Activated CD4-positive, alpha-beta memory T cell treated with anti-CD3 and anti-CD28 coated beads, Interleukin-2, amount 10 ng/mL, durations not matched to agents 7 days and 5 days (primary cell): ENCODE measurements around the gene DAPK1. TPM values are rescaled to one million over a fixed set of nuclear protein-coding genes. Genes with fewer than 3 reads are reported as not detected.

Experiments used
- CTCF ChIA-PET: fragments of 350-600 bp; sonication (Branson Sonifier 250); formaldehyde crosslinking; loops from one replicate; lab custom pipeline; 2021; ENCODE audit warnings: antibody characterized with exemption, inconsistent platforms; lab: Charles Lee
- POLR2A ChIA-PET: fragments of 350-600 bp; sonication (Branson Sonifier 250); formaldehyde crosslinking; loops from one replicate; lab custom pipeline; 2021; ENCODE audit warnings: antibody characterized with exemption; lab: Charles Lee
- DNase-seq: peaks from one replicate; pipeline ENCODE4 v3.0.0-alpha.2; 2020
- H3K27ac Mint-ChIP-seq: one replicate; pipeline ENCODE4 v1.8.0; 2021; ENCODE audit warnings: mild to moderate bottlenecking, mixed read lengths
- H3K27me3 Mint-ChIP-seq: one replicate; pipeline ENCODE4 v1.8.0; 2021; ENCODE audit warnings: mixed read lengths
- H3K36me3 Mint-ChIP-seq: one replicate; pipeline ENCODE4 v1.8.0; 2021; ENCODE audit warnings: low read depth, mixed read lengths
- H3K4me1 Mint-ChIP-seq: one replicate; pipeline ENCODE4 v1.8.0; 2021; ENCODE audit warnings: mixed read lengths
- H3K4me3 Mint-ChIP-seq: one replicate; pipeline ENCODE4 v1.8.0; 2021; ENCODE audit warnings: mild to moderate bottlenecking, mixed read lengths
- H3K9me3 Mint-ChIP-seq: one replicate; pipeline ENCODE4 v1.8.0; 2021; ENCODE audit warnings: mixed read lengths
- total RNA-seq, 2 experiments: library from RNA; stranded (reverse); gene quantifications; one replicate each; pipeline ENCODE4 v1.2.3, GENCODE V29; 2021

DAPK1 gene
- total RNA-seq, 2 experiments from 2014 or later: 0.50 to 0.86 TPM

- H3K4me3 Mint-ChIP-seq: no peak overlapping the region
- CTCF ChIA-PET: interaction anchor here (0.6 to 1.2 kb wide), 2 partner anchors 9 to 689 kb away, joined by 3 to 4 read pairs; no protein-coding TSS in a partner anchor
- POLR2A ChIA-PET: no interaction called here
- peaks cover 17% of the 10 kb centered on the region for H3K4me1 Mint-ChIP-seq
- no peak overlapping the region for H3K27ac Mint-ChIP-seq
- H3K27me3 Mint-ChIP-seq: no peaks in the 10 kb centered on the region
- DNase-seq: no peak
- H3K9me3 Mint-ChIP-seq: no peaks in the 10 kb centered on the region
- no peaks in the 10 kb centered on the region for H3K36me3 Mint-ChIP-seq
Measured at GRCh38 chr9:87681271-87682061, 183.8 kb downstream of the DAPK1 start.

- Mint-ChIP-seq H3K9me3 (no peaks in the 10 kb centered on the region), H3K4me3 (no peak overlapping the region), H3K4me1 (peaks cover 18% of the 10 kb centered on the region), H3K27me3 (no peaks in the 10 kb centered on the region), H3K36me3 (no peaks in the 10 kb centered on the region), H3K27ac (no peak overlapping the region)
- POLR2A ChIA-PET: no interaction called here
- no peak for DNase-seq
- CTCF ChIA-PET: interaction anchor here (0.9 to 1.2 kb wide), 2 partner anchors 9 to 32 kb away, joined by 3 read pairs; no protein-coding TSS in a partner anchor
Measured at GRCh38 chr9:87682085-87682484, 184.4 kb downstream of the DAPK1 start.

GRCh38 chr9:87682618-87683017 lies 185.0 kb downstream of the DAPK1 start:
- ChIA-PET CTCF (interaction anchor here (0.9 kb wide), 1 partner anchor 31 kb away, joined by 3 read pairs; no protein-coding TSS in a partner anchor), POLR2A (no interaction called here)
- Mint-ChIP-seq H3K4me1 (peaks cover 20% of the 10 kb centered on the region), H3K36me3 (no peaks in the 10 kb centered on the region), H3K27ac (no peak overlapping the region), H3K27me3 (no peaks in the 10 kb centered on the region), H3K4me3 (no peak overlapping the region), H3K9me3 (no peaks in the 10 kb centered on the region)
- no peak for DNase-seq

- Mint-ChIP-seq H3K36me3 (no peaks in the 10 kb centered on the region), H3K27ac (no peak overlapping the region), H3K27me3 (peaks cover 5% of the 10 kb centered on the region), H3K9me3 (no peaks in the 10 kb centered on the region), H3K4me3 (no peak overlapping the region), H3K4me1 (peaks cover 20% of the 10 kb centered on the region)
- no peak for DNase-seq
- POLR2A ChIA-PET: no interaction called here
- CTCF ChIA-PET: interaction anchor here (0.7 to 2.0 kb wide), 2 partner anchors 30 to 128 kb away, joined by 3 to 4 read pairs; no protein-coding TSS in a partner anchor
Measured at GRCh38 chr9:87683751-87684626, 186.3 kb downstream of the DAPK1 start.

GRCh38 chr9:87684627-87685219 lies 187.1 kb downstream of the DAPK1 start:
- POLR2A ChIA-PET: no interaction called here
- H3K4me3 Mint-ChIP-seq: no peak overlapping the region
- CTCF ChIA-PET: interaction anchor here (0.7 to 2.0 kb wide), 3 partner anchors 29 to 128 kb away, joined by 3 to 4 read pairs (median 4); no protein-coding TSS in a partner anchor
- no peak for DNase-seq
- H3K9me3 Mint-ChIP-seq: no peaks in the 10 kb centered on the region
- H3K4me1 Mint-ChIP-seq: peaks cover 20% of the 10 kb centered on the region
- H3K27me3 Mint-ChIP-seq: peaks cover 5% of the 10 kb centered on the region
- no peak overlapping the region for H3K27ac Mint-ChIP-seq
- H3K36me3 Mint-ChIP-seq: no peaks in the 10 kb centered on the region

- POLR2A ChIA-PET: no interaction called here
- CTCF ChIA-PET: interaction anchor here (1.3 to 2.0 kb wide), 2 partner anchors 29 to 107 kb away, joined by 4 read pairs; no protein-coding TSS in a partner anchor
- no peaks in the 10 kb centered on the region for H3K36me3 Mint-ChIP-seq
- DNase-seq: no peak
- no peaks in the 10 kb centered on the region for H3K9me3 Mint-ChIP-seq
- peaks cover 5% of the 10 kb centered on the region for H3K27me3 Mint-ChIP-seq
- H3K4me3 Mint-ChIP-seq: no peak overlapping the region
- peaks cover 20% of the 10 kb centered on the region for H3K4me1 Mint-ChIP-seq
- no peak overlapping the region for H3K27ac Mint-ChIP-seq
Measured at GRCh38 chr9:87685441-87685840, 187.8 kb downstream of the DAPK1 start.

- H3K4me3 Mint-ChIP-seq: no peak overlapping the region
- no peaks in the 10 kb centered on the region for H3K36me3 Mint-ChIP-seq
- H3K9me3 Mint-ChIP-seq: no peaks in the 10 kb centered on the region
- DNase-seq: no peak
- peak overlapping the region; percentile 47 for H3K27ac Mint-ChIP-seq
- ChIA-PET POLR2A (no interaction called here), CTCF (interaction anchor here (1.3 to 2.0 kb wide), 2 partner anchors 28 to 107 kb away, joined by 4 read pairs; no protein-coding TSS in a partner anchor)
- H3K4me1 Mint-ChIP-seq: peaks cover 20% of the 10 kb centered on the region
- peaks cover 9% of the 10 kb centered on the region for H3K27me3 Mint-ChIP-seq
Measured at GRCh38 chr9:87685871-87686519, 188.3 kb downstream of the DAPK1 start.

GRCh38 chr9:87686520-87687090 lies 188.9 kb downstream of the DAPK1 start:
- POLR2A ChIA-PET: no interaction called here
- H3K27ac Mint-ChIP-seq: no peak overlapping the region
- H3K27me3 Mint-ChIP-seq: peaks cover 14% of the 10 kb centered on the region
- no peaks in the 10 kb centered on the region for H3K9me3 Mint-ChIP-seq
- no peak for DNase-seq
- H3K36me3 Mint-ChIP-seq: no peaks in the 10 kb centered on the region
- H3K4me3 Mint-ChIP-seq: no peak overlapping the region
- H3K4me1 Mint-ChIP-seq: peaks cover 20% of the 10 kb centered on the region
- CTCF ChIA-PET: interaction anchor here (1.0 to 2.0 kb wide), 2 partner anchors 15 to 28 kb away, joined by 3 to 4 read pairs; no protein-coding TSS in a partner anchor

GRCh38 chr9:87687207-87687606 lies 189.5 kb downstream of the DAPK1 start:
- peaks cover 20% of the 10 kb centered on the region for H3K4me1 Mint-ChIP-seq
- no peak for DNase-seq
- no peaks in the 10 kb centered on the region for H3K9me3 Mint-ChIP-seq
- no peak overlapping the region for H3K4me3 Mint-ChIP-seq
- H3K27ac Mint-ChIP-seq: no peak overlapping the region
- CTCF ChIA-PET: interaction anchor here (1.0 kb wide), 1 partner anchor 15 kb away, joined by 3 read pairs; no protein-coding TSS in a partner anchor
- POLR2A ChIA-PET: no interaction called here
- no peaks in the 10 kb centered on the region for H3K36me3 Mint-ChIP-seq
- peaks cover 19% of the 10 kb centered on the region for H3K27me3 Mint-ChIP-seq

- Mint-ChIP-seq H3K36me3 (no peaks in the 10 kb centered on the region), H3K9me3 (peaks cover 10% of the 10 kb centered on the region), H3K27ac (no peak overlapping the region), H3K27me3 (peaks cover 20% of the 10 kb centered on the region), H3K4me1 (no peaks in the 10 kb centered on the region), H3K4me3 (no peak overlapping the region)
- ChIA-PET POLR2A (no interaction called here), CTCF (no interaction called here)
- no peak for DNase-seq
Measured at GRCh38 chr9:87694236-87694755, 196.6 kb downstream of the DAPK1 start.

GRCh38 chr9:87695523-87695922 lies 197.9 kb downstream of the DAPK1 start:
- Mint-ChIP-seq H3K9me3 (peaks cover 10% of the 10 kb centered on the region), H3K36me3 (no peaks in the 10 kb centered on the region), H3K27me3 (peaks cover 22% of the 10 kb centered on the region), H3K27ac (no peak overlapping the region), H3K4me1 (no peaks in the 10 kb centered on the region), H3K4me3 (no peak overlapping the region)
- ChIA-PET POLR2A (no interaction called here), CTCF (no interaction called here)
- DNase-seq: no peak

GRCh38 chr9:87696641-87697040 lies 199.0 kb downstream of the DAPK1 start:
- Mint-ChIP-seq H3K4me1 (no peaks in the 10 kb centered on the region), H3K27ac (no peak overlapping the region), H3K4me3 (no peak overlapping the region), H3K27me3 (peaks cover 13% of the 10 kb centered on the region), H3K9me3 (peaks cover 10% of the 10 kb centered on the region), H3K36me3 (no peaks in the 10 kb centered on the region)
- DNase-seq: no peak
- POLR2A ChIA-PET: no interaction called here
- CTCF ChIA-PET: no interaction called here
